ENCODE data around the gene SLC7A4.

DNA sequence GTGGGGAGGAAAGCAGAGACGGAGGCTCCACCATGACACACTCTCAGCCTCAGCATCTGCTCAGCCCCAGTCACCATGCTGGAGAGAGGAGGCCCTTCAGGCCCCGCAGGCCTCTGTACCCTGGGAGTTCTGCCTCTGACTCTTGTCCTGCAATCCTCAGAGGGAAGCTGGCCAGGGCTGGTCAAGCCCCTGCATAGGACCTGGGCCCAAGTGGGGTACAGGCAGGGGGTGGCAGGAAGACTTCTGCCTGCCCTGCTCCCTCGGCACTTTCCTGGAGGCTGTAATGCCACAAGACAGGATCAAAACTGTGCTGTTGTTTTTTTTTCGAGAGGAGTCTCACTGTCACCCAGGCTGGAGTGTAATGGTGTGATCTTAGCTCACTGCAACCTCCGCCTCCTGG is 47.1 kb upstream of the SLC7A4 start:
- TF ChIP-seq POLR2AphosphoS5 (IDR thresholded peaks at IDR 0.05; ENCODE audit: low read depth, low read length), result no peak
- TF ChIP-seq POLR2A (IDR thresholded peaks at IDR 0.05; ENCODE audit: low read depth, low read length), result no peak
- no peak for TF ChIP-seq TAF1 (IDR thresholded peaks at IDR 0.05; ENCODE audit: low read depth, low read length)

Measured in GM12891 (cell line).